ENCODE results near the gene ODR4. TPM values are rescaled to one million over a fixed set of nuclear protein-coding genes. Genes with fewer than 3 reads are reported as not detected.
"Not testable (repeated sequence)": the region's sequence is repeated elsewhere in the genome, so short reads cannot be mapped to it uniquely, and the experiment has no call there.

Gene ODR4
- total RNA-seq, 3 donors from 2014 or later = 18.9 to 22.6 (median 22.0) TPM

DNA sequence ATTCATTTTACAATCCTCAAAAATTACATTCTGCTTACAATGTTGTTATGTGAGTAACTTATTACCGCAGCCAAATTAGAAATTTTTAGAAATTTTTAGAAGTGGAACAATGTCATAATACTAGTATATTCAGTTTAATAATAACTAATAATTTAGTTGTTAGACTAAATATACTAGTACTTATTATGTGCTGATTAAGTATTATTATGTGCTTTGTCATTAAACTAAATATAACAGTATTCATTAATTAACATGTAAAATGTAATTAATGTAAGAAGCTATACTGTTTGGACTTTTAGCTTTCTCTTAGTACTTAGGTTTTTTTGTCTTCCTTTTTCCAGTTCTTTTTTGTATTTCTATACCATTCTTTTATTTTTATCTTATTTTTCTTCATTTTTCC is 15.3 kb downstream of the ODR4 start:
- intact Hi-C loops (cut with DNase I, micrococcal nuclease) = no loop called here
- Histone ChIP-seq H3K9me3 (no peaks in the 10 kb centered on the region), H3K4me3 (no peak overlapping the region), H3K36me3 (ENCODE audit: low read depth) (peaks cover 16% of the 10 kb centered on the region), H3K4me1 (ENCODE audit: low read depth) (no peaks in the 10 kb centered on the region)
- ATAC-seq (no peak), DNase-seq (no peak)
- TF ChIP-seq, protein P1, sequence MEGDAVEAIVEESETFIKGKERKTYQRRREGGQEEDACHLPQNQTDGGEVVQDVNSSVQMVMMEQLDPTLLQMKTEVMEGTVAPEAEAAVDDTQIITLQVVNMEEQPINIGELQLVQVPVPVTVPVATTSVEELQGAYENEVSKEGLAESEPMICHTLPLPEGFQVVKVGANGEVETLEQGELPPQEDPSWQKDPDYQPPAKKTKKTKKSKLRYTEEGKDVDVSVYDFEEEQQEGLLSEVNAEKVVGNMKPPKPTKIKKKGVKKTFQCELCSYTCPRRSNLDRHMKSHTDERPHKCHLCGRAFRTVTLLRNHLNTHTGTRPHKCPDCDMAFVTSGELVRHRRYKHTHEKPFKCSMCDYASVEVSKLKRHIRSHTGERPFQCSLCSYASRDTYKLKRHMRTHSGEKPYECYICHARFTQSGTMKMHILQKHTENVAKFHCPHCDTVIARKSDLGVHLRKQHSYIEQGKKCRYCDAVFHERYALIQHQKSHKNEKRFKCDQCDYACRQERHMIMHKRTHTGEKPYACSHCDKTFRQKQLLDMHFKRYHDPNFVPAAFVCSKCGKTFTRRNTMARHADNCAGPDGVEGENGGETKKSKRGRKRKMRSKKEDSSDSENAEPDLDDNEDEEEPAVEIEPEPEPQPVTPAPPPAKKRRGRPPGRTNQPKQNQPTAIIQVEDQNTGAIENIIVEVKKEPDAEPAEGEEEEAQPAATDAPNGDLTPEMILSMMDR (IDR thresholded peaks at IDR 0.05) = no peak

DNA sequence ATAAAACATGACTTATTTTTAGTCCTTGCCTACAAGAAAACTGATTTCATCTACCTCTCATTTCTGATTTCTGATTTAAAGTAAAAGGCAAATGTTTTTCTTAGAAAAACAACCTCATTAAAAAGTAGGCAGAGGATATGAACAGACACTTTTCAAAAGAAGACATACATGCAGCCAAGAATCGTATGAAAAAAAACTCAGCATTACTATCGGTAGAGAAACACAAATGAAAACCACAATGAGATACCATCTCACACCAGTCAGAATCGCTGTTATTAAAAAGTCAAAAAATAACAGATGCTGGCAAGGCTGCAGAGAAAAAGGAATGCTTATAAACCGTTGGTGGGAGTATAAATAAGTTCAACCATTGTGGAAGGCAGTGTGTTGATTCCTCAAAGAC is 16.2 kb downstream of the ODR4 start:
- intact Hi-C loops (cut with DNase I, micrococcal nuclease) = no loop called here
- TF ChIP-seq, protein P1 (IDR thresholded peaks at IDR 0.05) = no peak
- H3K4me3 ChIP-seq = no peak overlapping the region
- ATAC-seq (no peak), DNase-seq (no peak)
- no peaks in the 10 kb centered on the region for H3K9me3 ChIP-seq
- H3K4me1 ChIP-seq (ENCODE audit: low read depth) = no peaks in the 10 kb centered on the region
- H3K36me3 ChIP-seq (ENCODE audit: low read depth) = peaks cover 16% of the 10 kb centered on the region

DNA sequence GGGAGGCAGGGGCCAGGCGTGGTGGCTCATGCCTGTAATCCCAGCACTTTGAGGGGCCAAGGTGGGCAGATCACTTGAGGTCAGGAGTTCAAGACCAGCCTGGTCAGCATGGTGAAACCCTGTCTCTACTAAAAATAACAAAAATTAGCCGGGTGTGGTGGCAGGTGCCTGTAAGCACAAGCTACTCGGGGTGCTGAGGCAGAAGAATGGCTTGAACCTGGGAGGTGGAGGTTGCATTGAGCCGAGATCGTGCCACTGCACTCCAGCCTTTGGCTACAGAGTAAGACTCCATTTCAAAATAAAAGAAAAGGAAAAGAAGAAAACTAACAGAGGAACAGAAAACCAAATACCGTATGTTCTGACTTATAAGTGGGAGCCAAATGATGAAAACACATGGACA is 17.1 kb downstream of the ODR4 start:
- H3K9me3 ChIP-seq; ATAC-seq; H3K4me1 ChIP-seq (ENCODE audit: low read depth); DNase-seq; intact Hi-C loops (cut with DNase I, micrococcal nuclease); H3K4me3 ChIP-seq: not testable (repeated sequence)
- H3K36me3 ChIP-seq (ENCODE audit: low read depth) = peaks cover 16% of the 10 kb centered on the region

DNA sequence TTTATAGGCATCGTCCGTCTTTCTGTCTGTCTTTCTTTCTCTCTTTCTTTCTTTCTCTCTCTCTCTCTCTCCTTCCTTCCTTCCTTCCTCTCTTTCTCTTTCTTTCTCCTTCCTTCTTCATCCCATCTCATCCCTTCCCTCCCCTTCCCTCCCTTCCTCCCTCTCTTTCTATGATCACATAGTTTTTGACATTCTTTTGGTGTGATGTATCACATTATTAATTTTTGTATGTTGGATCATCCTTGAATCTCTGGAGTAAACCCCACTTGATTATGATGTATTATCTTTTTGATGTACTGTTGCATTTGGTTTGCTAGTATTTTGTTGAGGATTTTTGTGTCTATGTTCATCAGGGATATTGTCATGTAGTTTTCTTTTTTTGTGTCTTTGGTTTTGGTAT is 25.8 kb downstream of the ODR4 start:
- not testable (repeated sequence) for H3K4me3 ChIP-seq; H3K4me1 ChIP-seq (ENCODE audit: low read depth); H3K9me3 ChIP-seq; DNase-seq; ATAC-seq; H3K36me3 ChIP-seq (ENCODE audit: low read depth)
- intact Hi-C loops (cut with DNase I, micrococcal nuclease) = loop anchor here in 1 of 2 donors (10.0 kb wide), 1 partner anchor 593 kb away; no protein-coding TSS in a partner anchor

DNA sequence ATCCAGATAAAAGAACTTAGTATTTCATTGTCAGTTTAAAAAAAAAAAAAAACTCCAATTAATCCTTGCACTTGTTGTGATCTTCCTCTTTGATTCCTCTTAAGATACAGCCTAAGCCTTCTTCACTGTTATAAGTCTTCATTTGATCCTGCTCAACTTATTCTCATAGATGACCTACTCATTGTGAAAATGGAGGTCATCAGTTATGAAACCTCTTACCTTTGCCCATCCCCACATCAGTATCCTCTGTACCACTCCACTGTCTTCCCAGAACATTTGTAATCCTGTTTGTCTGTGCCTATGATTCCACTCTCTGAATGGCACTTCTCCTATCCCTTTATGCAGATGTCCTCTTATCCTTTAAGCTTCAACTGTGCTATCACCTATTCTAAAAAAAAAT is 28.0 kb downstream of the ODR4 start:
- ATAC-seq (no peak), DNase-seq (no peak)
- H3K9me3 ChIP-seq = no peaks in the 10 kb centered on the region
- H3K4me3 ChIP-seq = no peak overlapping the region
- no peaks in the 10 kb centered on the region for H3K36me3 ChIP-seq (ENCODE audit: low read depth)
- no peaks in the 10 kb centered on the region for H3K4me1 ChIP-seq (ENCODE audit: low read depth)
- TF ChIP-seq, protein P1 (IDR thresholded peaks at IDR 0.05) = no peak
- intact Hi-C loops (cut with DNase I, micrococcal nuclease) = loop anchor here in 1 of 2 donors (10.0 kb wide), 1 partner anchor 591 kb away; no protein-coding TSS in a partner anchor

DNA sequence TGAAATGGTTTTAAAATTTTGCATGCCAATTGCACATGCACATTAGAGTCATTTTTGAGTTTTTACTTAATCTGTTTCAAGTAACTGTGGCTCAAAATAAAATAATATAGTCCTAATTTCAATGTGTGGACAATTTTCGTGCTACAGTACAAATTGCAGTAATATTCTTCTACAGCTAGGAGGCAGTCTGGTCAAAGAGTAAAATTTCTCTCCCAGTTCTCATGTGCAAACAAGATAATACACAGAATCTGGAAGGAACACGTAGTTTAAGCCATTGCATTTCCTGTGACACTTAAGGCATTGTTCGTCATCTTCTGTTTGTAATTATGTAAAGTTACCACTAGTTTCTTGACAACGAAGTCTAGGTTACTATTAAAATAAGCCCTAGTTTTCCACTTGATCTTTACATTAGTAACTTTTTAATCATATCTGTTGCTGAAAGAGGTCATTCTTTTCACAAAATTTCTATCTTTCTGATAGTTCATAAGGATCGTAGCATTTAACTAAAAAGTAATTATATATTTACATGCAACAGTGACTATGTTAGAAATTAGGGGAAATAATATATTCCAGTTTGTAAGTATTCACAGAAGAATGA is 28.9 kb downstream of the ODR4 start:
- no peaks in the 10 kb centered on the region for H3K4me1 ChIP-seq (ENCODE audit: low read depth)
- intact Hi-C loops (cut with DNase I, micrococcal nuclease) = loop anchor here in 1 of 2 donors (10.0 kb wide), 1 partner anchor 590 kb away; no protein-coding TSS in a partner anchor
- no peak overlapping the region for H3K4me3 ChIP-seq
- H3K9me3 ChIP-seq = no peaks in the 10 kb centered on the region
- H3K36me3 ChIP-seq (ENCODE audit: low read depth) = no peaks in the 10 kb centered on the region
- TF ChIP-seq, protein P1 (IDR thresholded peaks at IDR 0.05) = peak; percentile 37
- ATAC-seq (peak; percentile 57), DNase-seq (no peak)
